Ramos (cell line): ENCODE results near the gene RNF169.
"Not testable (repeated sequence)": the region's sequence is repeated elsewhere in the genome, so short reads cannot be mapped to it uniquely, and the experiment has no call there.

Experiments used
- in situ Hi-C: fragments of 300-500 bp; cut with MboI; formaldehyde crosslinking; loops from one replicate; pipeline ENCODE4 v1.14.3; 2022; ENCODE audit warnings: low sequenced_read_pairs; ENCODE audit not compliant: unreplicated experiment

The RNF169 gene

DNA sequence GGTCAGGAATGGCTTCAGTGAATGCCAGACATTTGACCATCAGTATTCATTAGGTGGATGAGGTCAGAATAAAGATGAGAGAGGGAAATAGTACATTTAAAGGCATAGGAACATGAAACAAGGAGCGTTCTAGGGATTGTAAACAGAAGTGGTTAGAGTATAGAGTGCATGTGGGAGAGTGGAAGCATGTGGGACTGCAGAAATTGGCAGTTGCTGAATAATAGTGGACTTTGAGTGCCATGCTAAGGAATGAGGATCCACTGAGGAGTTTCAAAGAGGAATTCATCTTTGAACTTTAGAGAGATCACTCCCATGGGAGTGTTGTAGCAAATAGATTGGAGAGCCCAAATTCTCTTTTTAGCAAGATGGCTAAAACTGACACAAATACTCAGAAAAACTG is 7.9 kb downstream of the RNF169 start:
- in situ Hi-C loops: no loop called here

DNA sequence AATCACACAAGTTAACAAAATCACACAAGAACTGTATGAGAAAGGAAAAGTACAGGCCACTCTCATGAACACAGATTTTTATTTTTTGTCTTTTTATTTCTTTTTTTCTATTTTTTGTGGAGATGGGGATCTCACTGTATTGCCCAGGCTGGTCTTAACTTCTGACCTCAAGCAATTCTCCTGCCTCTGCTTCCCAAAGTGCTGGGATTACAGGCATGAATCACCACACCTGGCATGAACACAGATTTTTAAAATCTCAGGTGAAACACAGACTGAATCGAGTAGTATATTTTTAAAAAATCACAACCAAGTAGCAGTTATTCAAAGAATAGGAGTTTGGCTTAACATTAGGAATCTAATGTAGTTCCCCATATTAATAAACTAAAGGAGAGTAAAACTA is 18.3 kb downstream of the RNF169 start:
- in situ Hi-C loops: no loop called here

DNA sequence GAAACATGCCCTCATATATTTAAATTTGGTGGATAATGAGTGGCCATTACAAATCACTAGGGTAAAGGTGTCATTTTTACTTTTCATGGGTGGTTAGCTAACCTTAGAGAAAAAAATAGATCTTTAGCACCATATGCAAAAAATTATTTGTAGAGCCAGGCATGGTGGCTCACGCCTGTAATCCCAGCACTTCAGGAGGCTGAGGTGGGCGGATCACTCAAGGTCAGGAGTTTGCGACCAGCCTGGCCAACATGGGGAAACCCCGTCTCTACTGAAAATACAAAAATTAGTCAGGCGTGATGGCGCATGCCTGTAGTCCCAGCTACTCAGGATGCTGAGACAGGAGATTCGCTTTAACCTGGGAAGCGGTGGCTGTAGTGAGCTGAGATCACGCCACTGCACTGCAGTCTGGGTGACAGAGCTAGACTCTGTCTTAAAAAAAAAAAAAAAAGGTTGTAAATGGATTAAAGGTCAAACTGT is 19.6 kb downstream of the RNF169 start:
- in situ Hi-C loops: not testable (repeated sequence)

DNA sequence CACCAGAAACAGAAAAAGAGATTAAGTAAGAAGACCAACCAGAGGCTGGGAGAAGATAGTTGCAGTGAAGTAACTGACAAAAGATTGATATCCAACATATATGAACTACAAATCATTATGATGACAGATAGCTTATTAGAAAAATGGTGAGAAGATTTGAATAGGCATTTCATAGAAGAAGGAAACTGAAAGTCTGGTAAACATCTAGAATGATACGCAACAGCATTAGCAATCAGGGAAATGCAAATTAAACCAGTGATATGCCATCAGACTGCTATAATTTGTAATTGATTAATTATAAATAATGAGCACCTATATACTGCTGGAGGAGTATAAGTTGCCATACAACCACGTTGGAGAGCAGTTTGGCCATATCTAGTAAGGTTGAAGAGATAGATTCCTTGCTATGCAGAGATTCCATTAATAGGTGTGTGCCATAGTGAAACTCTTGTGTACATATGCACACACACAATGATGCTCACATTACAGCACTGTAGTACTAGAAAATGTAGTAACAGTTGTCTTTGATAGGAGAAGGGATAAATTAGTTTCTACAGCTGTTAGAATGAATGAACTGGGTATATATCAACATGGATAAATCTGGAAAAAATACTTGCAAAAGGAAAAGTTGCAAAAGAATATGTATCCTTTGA is 20.5 kb downstream of the RNF169 start:
- in situ Hi-C loops: no loop called here

DNA sequence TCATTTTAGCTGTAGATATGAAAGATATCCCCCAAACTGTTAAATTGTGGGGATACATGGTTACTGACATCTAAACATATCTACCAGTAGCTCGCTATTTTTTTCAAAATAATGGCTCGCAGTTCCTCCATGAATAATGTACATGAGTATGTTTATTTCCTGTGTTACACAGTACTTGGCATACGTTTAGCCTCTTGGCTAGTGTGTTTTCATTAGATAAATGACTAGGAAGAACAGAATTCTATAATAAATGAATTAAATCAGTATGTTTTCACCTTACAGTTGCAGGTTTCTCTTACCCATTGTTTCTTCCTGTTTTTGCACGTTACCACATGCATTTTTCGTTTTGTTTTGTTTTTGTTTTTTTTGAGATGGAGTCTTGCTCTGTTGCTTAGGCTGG is 21.8 kb downstream of the RNF169 start:
- in situ Hi-C loops: no loop called here

DNA sequence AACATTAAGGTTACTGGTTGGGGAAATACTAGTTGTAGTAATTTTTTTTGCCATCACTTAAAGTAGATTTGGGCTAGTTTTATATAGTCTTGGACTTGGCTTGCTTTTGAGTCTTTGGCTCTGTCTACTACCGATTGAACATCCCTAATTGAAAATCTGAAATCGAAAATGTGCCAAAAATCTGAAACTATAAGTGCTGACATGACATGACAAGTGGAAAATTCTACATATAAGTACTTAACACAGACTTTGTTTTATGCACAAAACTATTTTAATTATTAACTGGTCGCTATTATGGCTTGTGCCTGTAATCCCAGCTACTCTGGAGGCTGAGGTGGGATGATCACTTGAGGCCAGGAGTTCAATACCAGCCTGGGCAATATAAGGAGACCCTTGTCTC is 22.5 kb downstream of the RNF169 start:
- in situ Hi-C loops: no loop called here

DNA sequence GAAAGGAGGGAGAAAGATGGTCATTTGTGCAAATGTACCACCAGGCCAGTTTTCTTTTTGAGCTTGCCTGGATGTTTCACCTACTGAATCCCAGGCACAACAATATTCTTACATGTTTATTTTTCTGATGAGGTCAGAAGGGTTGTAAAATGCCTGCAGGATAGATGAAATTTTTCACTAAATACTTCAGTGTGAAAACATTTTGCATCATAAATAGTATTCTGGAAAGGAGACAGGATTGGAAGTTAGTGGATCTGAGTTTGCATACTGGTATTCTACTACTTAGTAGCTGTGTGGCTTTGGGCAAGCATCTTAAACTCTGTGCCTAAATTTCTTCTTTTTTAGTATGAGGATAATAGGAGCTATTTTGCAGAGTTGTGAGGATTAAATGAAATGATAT is 24.8 kb downstream of the RNF169 start:
- in situ Hi-C loops: no loop called here

DNA sequence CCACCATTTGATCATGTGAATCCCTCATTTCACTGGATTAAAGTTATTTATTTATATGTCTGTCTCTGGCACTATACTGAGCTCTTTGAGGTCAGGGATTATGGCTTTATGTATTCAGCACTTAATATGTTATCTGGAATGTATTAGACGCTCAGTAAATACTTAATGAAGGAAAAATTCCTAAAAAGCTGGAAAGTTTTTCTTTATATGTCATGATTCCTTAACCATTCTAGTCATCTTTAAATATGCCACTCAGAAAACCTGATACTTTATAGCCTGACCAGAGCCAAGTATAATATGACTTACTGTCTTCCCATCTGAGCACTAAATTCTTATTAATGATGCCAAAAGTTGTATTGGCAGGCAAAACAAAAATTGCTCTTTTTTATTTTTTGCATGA is 27.1 kb downstream of the RNF169 start:
- in situ Hi-C loops: no loop called here

DNA sequence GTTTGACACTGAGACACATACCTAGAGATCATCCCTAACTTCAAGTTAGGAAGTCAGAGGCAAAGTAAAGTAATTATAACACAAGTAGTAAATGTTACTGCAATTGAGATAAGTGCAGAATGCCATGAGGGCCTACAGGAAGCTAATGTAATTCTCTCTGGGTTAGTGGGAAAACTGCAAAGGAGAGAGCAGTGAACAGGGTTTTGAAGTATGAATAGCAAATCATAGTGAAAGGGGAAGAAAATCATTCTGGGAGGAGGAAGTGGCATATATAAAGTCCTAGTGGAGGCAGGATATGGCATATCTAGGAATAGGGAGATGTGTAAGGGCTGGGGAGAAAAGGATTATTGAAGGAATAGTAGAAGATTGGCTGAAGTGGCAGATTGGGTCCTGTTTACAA is 27.9 kb downstream of the RNF169 start:
- in situ Hi-C loops: no loop called here

DNA sequence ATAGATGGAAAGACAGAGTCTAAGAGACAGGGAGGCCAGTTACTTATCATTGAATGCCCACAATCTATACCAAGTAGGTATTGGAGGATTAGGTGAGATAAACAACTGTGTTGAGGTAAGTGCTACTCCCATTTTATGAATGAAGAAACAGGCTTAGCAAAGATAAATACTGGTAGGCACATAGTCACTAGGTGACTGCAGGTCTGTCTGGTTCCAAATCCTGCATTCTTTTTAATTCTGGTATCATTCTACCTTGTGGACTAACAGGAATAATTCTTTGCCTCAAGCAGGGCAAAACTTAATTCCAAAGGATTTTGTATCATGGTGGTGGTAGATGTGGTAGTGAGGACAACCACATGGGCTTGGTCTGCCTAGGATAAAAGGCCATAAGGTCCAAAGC is 28.4 kb downstream of the RNF169 start:
- in situ Hi-C loops: no loop called here

DNA sequence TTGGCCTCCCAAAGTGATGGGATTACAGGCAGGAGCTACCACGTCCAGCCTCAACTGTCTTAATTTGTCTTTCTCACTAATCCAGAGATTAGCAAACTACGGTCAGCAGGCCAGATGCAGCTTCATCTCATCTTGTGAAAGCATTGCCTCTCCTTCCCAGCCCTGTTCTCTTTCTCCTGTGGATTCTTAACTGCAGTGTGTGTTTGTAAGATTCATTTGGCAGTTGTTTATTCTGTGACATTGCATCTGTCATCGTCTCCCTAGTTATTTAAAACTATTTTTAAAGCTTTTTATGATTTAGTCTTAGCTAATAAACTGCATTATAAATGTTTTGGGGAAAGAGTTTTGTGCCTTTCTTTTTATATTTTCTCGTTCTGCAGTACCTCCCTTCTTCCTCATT is 29.2 kb downstream of the RNF169 start:
- in situ Hi-C loops: no loop called here

DNA sequence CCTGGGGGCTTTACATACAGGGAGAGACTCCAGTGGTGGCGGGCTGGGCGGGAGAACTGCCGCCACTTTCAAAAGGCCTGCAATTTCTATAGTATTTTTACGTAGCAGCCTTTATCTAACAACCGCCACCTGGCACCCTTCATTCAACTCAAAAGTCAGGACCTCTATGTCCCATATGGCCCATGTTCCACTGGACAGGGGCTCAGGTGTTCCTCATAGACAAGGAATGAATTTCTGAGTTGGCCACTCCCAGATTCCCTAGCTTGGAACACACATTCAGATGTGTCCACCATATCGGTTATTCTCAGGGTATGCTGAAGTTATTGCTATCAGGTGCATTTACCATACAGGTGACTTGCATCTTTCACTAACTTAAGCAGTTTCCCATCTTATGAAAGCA is 29.9 kb downstream of the RNF169 start:
- in situ Hi-C loops: no loop called here

DNA sequence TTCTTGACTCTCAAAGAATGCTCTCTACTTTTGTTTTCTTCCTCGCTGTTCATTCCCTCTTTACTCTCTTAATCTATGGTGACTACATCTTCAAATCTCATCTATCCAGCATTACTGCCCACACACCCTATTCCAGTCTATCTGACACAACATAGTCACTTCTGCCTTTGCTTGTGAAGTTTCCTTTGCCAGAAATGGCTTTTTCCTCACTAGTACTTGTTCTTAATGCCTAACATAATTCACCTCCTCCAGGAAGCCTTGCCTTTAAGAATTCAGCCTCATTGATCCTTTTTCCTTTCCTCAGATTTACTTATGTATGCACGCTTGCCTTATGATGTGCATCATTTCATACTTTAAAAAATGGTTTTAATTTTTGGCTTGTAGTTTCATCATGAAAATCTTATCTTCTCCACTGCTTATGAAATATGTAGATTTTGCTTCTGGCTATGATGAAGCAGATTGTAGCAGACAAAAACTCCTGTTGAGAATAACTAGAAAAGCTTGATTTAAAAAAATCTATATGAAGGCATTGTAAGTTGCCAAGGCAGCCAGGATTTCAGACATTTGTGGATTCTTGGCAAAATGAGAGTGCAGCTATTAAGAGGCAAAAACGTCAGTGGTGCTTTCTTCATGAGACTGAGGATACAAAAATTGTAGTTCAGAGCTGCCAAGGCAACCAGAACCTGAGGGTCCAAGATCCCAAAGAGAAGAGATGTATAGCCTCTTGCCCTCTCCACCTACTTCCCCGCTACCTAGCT is 31.8 kb downstream of the RNF169 start:
- in situ Hi-C loops: no loop called here

DNA sequence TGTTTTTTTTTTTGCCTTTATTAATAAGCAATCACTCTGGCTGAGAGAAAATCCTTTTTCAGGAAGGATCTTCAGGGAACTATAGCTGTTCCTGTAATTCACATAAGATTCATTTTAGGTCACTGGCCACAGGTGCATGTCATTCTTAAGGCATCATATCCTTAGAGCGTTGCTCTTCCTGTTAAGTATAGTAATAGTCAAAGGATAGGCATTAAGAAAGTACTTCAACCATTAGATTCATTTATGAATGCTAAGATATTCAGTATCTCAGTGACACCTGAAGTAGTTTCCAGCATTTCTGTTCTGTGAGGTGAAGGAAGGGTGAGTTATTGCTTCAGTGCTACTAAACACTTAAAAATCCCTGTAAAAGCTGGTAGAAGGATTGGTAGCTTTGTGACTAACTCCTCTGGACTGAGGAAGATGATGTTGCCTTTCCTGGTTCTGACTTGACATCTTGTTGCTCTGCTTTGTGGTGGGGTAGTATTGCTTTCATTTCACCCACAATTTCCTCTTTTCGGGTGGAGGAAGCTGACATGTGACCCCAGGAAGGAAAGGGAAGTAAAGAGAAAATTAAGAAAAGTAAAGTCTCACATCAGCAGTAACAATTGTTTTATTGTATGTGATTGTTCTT is 34.7 kb downstream of the RNF169 start:
- in situ Hi-C loops: no loop called here

DNA sequence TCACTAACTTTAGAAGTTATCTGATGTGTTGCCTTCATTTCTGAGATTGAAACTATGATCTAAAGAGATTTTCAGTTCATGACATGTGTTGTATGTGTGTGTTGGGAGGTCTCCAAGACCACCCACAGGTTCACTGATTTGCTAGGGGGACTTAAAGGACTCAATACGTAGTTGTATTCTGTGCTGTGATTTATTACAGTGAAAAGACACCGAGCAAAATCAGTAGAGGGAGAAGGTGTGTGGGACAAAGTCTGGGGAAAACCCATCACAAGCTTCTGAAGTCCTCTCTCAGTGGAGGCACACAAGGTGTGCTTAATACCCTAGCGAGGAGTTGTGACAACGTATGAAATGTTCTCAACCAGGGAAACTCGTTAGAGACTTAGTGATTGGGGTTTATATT is 35.6 kb downstream of the RNF169 start:
- in situ Hi-C loops: no loop called here

DNA sequence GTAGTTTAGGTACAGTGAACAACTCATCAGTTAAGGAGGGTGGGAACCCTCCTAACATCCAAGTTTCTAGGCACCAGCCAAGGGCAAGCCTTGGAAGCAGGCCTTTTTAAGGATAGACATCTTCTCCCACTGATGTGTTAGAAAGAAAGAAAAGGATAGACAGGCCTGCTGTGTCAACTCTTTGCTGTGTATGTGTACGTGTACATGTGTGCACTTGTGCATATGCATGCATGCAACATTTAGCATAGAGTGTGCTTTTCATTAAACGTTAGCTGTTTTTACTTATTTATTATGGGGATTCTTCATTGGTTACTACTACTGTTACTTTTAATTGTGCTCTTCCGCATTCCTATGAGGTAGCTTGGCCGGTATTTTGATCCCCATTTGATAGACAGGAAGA is 36.1 kb downstream of the RNF169 start:
- in situ Hi-C loops: no loop called here

DNA sequence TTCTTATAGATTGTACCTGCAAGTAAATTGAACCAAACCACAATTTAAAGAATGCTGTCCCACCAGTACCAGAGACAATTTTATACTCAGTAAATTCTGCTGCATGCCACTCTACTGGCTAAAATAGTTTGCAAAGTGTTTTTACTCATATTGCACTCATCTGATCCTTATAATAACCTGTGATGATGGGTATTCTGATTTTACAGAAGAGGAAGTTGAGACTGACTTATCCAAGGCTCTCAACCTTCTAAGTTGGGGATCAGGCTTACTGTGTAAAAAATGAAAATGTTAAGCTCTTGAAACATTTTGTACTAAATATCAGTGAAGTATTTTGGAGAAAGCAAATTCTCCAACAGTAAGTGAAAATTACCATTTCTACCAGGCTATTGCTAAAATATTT is 37.9 kb downstream of the RNF169 start:
- in situ Hi-C loops: no loop called here

DNA sequence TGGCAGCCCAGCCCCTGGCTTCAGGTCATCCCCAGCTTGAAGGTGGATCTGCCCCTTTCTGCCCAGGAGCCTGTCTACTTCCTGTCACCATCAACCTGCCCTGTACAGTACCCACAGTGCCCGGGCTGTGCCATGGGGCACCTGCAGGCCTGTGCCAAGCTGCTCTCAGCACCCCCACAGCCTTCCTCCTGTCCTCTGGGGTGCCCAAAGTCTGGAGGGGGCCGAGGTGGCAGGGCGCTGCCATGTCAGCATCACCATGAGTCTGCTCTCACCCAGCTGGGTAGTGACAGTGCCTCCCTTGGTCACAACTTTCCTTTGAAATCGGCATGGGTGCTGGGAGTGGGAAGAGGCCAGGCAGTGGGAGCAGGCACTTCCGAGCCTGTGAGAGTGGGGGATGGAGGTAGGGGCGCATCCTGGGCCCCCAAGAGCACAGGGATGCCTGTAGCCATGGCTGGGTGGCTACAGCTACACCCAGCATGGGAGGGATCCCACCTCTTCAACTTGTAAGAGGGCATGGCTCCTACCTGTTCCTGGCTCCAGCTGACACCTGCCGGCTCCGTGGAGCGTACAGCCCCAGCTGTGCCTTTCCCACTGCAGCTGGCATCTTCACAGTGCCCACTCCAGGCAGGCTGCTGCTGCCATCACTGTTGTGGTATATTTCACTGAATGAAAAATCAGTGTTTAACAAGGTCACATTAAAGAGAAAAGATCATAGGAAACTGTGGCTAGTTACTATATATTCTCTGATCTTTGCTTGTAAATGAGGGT is 42.9 kb downstream of the RNF169 start:
- in situ Hi-C loops: no loop called here

DNA sequence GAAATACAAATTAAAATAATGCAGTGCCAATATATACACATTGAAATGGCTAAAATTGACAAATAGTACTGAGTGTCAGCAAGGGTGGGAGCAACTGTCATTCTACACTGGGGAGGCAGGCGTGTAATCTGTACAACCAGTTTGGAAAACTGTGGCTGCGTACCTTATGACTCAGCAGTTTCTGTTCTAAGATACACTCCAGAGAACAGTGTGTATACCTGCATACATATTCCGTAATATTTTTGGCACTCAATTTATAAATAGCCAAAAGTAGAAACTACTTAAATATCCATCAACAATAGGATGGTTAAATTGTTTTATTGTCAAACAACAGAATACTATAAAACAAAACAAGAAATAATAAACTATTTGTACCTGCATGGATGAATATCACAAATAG is 57.6 kb downstream of the RNF169 start:
- in situ Hi-C loops: no loop called here

DNA sequence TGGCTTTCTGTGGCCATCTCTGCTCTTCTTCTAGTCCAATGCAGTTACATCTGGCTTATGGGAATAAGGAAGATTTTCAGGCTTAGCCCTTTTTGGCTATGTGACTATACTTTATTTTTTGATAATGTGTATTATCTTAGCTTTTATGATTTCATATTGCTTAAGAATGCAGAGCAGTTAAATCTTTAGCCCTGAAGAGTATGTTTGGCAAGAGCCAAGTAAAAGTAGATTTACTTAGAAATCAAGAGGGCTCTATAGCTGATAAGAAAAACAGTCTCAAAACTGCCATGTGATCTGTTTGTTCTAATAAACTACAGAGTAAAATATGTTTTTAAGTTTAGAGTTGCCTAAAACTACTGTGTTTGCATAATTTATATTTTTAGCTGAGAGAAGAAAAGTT is 61.2 kb downstream of the RNF169 start:
- in situ Hi-C loops: no loop called here

DNA sequence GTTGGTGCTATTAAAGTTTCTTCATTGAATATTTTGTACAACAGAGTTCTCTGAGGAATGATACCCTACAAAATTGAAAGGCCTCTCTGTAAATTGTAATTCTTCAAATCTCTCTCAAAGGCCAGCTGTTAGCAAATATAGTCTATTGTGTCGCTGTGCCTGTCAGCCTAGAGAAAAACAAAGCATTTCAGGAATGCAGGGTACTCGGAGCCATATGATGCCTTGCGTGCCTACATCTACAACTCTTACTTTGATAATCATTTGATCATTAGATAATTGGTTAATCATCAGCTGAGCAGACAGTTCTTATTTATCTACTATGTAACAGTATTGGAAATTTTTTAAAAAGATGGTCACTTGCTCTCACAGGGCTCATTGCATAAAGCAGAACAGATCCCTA is 67.3 kb downstream of the RNF169 start:
- in situ Hi-C loops: no loop called here
